AG20443 (cell line): ENCODE results near the gene KCNA2.
A peak's percentile ranks its signal among the peaks of the same experiment; 100 is the strongest.

Experiments
- DNase-seq: peaks from one replicate; pipeline ENCODE4 v3.0.0; 2012; ENCODE audit warnings: low spot score, mixed read lengths

KCNA2 gene

DNA sequence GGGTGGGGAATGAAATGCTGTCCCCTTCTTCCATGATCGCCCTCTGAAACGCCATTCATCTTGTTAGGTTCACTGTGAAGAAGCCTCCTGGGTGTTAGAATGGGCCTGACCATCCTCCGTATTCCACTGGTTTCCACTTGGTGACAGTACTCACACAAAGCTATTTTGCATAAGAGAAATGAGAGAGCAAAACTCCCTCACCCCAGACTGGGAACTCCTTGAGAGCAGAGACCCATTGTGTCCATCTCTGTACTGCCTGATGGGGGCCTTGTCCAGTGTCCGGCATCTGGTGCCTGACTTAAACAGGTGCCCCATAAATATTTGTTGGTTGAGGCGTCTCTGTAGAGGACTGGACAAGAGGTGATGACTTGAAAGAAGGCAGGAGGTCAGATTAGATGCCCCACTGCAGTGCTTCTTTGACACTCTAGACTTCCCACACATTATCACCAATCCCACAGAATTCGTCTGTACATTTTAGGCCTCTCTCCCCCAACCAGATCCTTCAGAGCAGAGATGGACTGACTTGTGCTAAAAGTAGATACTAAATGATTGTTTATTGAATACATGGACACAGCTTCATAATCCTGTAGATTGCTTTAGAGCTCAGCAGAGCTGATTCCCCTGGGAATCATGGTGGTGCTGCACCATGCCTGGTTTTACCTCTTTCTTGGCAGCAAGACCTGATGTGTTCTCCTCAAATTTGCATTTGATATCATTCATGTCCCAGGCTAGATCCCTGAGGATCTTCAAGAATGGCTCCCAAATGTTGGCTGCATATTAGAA lies 22.4 kb upstream of the KCNA2 start:
- DNase-seq = no peak

DNA sequence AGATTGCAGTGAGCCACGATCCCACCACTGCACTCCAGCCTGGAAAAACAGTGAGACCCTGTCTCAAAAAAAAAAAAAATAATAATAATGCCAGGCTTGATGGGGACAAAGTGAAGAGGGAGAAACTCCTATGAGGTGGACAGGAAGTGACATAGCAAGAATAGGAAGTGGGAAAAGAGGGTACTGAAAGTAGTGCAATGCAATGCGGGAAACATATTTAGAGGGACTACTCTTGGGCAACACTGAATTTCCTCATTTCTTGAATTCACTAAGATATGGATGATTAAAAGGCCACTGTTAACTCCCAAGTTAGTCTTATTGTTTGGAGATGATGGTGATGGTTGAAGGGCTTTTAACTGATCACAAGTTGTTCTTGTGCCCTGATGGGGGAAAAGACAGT lies 21.6 kb upstream of the KCNA2 start:
- DNase-seq = no peak

DNA sequence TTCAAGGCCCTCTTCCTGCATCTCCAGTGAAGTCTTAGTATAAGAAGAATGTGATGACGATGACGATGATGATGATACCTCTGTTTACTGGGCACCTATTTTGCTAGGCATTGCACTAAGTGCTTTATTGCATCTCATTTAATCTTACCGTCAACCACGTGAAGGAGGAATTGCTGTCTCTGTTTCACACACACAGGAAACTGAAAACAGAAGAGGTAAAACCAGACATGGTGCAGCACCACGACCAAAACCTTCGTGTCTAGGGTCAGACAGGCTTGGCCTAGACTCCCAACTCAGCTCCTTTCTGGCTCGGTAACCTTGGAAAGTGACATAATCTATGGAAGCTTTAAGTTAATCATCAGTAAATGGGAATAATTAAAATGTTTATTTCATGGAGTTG lies 20.7 kb upstream of the KCNA2 start:
- no peak for DNase-seq

DNA sequence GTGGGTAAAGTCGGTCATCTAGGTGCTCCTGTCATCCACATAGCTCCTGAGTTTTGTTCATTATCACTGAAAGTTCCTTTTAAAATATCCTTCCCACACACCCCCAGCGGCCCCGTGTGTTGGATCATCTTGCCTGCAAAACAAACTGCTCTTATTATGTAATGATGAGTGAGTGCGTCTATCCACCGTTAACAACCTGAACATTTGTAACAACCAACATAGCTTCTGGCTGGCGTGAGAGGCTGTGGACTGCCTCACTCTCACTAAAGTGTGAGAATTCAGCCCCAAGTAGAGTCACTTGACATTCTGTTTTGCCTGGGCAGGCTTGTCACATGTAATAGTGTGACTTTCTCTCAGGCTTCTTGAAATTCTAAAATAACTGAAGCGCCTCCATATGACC lies 14.5 kb upstream of the KCNA2 start:
- DNase-seq = no peak

DNA sequence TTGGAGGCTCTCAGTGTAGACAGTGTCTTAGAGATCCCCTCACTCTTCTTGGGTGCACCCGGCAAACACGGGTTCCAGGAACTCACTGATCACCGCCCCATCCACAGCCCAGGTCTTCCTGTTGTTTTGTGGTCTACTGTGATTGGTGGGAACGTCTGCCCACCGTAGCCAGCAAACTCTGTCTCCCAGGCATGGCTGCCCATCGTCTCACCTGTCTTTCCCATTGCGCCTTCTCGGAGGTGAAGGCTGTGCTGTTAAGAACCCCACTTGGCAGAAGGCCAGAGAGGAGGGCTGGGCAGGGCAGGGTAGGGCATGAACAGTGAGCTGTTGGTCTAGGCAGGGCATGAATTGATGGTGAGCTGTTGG lies 14.1 kb upstream of the KCNA2 start:
- no peak for DNase-seq

DNA sequence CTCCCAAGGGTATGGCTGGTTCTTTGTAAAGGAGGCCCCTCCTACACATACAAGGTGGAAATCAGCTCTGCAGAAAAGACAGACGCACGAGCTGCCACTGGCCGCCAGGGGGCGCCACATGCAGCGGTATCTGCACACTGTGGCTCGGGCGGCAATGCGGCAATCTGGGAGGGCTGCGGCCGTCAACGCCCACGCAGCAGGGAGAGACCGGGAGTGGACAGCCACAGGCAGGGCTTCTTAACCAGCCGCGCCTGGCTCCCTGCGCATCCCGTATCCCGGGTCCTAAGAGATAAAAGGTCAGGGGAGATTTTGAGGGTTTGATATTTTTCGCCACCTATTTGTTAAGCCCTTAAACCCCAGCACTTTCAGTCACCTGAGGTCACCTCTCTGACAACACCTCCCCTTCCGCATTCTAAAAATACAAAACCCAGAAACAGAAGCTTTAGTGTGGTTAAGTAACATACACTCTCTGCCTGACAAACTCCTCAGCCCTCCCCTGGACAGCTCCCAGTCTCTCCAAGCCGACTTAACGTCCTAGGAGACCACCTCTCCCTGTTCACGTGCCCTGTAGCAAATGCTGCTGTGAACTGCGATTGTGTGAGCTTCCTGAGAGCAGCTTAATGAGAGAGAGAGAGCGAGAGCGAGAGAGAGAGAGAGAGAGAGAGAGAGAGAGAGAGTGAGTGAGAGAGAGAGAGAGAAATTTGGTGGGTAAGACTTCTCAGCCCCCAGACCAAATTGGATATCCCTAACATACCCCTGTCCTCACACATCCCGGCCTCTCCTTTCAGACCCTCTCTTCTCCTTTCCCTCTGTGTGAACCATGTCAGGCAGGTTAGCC lies 13.5 kb upstream of the KCNA2 start:
- peak; percentile 89 for DNase-seq

DNA sequence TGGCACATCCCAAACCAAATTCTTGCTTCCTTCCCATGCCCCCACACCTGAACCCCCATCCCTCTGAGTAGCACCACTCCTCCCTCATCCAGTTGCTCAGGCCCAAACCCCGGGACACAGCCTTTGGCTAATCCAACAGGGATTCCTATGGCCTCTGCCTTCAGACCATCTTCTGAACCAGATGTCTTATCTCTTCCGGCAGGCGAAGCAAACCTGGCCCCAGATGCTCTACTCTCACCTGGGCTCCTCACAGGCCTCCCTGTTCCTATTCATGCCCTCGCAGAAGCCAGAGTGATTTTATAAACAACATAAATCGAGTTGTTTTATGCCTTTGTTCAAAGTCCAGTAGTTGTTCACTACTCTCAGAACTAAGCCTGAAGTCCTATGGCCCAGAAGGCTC lies 12.5 kb upstream of the KCNA2 start:
- DNase-seq = no peak

DNA sequence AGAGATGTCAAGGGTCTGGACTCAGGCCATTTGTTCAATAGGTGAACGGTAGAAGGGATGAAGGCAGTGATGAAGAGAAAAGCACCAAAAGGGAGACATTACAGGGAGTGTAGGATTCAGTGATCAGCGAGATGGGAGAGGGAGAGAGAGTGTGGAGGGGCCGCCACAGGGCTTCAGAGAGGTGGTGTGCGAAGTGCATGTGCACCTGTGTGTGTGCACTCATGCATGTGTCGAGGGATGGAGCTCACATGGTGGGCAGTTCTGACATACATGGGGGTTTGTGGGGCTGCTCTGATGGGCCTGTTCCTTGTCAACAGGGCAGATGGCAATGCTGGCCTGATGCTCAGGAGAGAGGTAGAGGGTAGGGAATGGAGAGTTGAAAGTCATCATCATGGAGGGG lies 11.4 kb upstream of the KCNA2 start:
- DNase-seq = no peak

DNA sequence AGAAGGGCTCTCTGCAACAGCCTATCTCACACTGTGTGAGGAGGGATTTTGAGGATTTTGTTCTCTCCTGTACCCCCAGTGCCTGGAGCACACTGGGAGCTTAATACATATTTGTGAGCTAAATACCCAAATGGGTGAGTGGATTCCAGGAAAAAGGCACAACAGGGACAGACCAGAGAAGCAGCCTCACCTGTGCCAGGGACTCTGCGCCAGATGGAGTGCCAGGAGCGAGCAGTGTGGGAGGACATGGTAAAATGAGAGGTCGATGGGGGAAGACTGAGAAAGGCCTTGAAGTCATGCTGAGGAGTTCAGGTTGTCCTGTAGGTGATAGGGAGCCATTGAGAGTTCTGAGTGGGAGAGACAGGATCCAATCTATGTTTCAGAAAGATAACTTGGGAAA lies 11.0 kb upstream of the KCNA2 start:
- DNase-seq = no peak

DNA sequence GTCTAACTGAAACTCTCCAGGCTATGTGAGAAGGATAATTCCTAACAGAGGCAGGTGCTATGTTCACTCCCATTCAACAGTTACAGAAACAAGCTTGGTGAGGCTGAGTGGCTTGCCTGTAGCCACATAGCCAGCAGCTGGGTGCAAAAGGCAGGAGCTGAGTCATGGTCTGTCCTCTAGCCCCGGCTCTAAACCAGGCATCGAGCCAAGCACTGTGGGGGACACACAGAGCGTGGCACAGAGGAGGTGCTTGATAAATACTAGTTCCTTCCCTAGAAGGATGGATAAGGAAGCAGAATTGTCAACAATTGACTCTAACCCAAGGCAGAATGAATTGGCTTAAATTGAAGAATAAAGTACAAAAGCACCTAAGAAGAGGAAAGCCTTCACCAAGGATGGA lies 10.4 kb upstream of the KCNA2 start:
- no peak for DNase-seq

DNA sequence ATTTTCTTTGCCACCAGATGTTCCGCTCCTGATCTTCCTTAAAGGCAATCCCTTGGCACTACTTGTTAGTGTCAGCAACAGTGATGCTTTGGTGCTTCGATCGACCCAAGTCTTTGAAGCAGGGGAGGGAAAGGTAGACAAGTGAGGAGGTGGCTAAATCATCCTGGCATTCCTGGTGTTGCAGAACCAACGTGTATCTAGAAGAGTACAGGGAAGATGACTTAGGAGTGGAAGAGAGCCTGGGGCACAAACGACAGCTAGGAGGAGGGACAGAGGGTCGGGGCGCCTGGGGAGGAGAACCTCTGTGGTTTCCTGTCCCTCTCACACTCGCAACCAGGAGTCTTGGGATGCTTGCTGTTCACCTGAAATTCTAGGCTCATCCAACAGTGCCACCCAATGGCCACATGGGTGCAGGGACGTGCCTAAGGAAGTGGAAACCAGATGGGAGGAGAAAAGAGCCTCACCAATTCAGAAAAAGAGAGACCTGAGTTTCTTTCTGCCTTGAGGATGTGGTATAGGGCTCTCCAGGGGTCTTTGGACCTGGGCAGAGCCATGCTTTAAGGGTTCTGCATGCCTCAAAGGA lies 9.5 kb upstream of the KCNA2 start:
- DNase-seq = peak; percentile 71

DNA sequence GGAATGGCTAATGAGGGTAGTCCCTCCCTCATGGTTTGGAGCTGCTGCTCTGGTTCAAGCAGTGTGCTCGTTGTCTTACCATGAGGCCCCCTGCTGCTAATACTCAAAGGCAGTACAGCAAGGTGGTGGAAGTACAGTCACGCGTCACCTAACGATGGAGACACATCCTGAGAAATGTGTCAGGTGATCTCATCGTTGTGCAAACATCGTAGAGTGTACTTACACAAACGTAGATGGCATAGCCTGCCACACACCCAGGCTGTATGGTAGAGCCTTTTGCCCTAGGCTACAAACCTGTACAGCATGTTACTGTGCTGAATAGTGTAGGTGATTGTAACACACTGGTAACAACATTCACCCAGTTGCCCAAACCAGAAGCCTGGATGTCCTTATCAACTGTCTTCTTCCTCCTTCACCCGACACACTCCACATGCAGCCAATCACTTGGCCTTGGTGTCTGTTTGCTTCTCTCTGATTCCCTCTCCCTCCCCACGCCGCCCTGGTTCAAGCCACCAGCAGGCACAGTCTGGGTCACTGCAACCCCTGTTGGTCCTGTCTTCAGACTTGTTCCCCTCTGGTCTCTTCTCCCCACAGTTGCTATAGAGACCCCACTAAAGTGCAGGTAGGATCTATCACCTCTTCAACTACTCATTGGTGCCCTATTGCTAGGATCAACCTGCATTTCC lies 6.0 kb upstream of the KCNA2 start:
- DNase-seq = no peak

DNA sequence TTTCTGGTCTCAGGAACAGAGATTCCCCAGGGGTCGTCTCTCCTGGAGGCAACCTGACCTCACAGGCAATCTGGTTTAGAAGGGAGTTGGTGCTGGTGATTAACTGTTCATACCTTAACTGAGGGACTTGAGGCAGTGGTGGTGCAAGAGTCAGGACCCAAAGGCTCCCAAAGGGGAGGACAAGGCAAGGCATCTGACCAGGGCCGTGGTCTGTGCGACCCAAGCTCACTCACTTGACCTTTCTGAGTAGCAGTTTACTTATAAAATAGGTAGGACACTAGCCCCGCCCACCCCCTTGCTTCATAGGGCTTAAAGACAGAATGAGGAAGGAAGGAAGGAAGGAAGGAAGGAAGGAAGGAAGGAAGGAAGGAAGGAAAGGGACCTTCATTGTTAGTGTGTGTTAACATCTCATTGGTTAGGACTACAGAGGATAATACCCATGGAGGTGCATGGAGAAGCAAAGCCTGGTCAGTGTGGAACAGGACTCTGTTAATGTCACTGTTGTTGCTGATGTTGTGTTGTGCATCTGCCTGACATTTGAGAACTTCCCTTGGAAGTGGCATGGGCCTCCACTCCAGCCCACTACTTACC lies 4.6 kb upstream of the KCNA2 start:
- DNase-seq = no peak

DNA sequence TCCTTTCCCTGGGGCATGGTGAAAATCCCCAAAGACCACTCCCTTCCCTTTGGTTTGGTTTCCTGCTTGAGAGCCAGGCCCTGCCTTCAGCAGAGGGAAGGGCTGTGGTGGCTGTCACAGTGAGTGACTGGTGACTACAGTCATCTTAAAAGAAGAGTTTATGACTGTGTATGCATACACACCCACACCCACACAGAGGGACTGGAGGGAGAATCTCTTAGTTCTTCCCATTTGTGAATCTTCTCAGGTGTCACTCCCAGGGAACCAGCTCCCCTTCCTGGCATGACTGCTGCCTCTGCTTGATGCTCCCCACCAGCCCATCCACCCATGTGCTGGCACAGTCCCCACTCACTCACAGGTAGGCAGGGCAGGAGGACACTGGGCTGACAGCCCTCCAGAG lies 3.9 kb upstream of the KCNA2 start:
- DNase-seq = no peak

DNA sequence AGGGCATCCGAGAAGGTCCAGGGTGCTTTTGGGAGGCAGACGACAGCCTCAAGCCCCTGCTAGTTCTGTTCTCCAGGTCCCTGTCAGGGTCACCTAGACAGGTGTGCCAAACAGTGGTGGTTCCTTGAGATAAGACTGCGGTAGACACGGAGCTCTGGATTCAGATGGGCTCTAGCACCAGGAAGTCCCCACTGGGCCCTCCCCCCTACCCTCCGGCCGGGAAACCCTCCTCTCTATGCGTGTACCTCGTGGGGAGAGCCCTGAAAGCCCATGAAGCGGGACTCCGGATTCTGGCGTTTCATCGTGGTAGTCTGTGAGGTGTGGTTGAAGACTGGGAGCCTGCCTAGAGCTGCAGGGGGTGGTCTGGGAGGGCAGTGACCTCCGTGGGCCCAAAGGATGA lies 2.1 kb upstream of the KCNA2 start:
- DNase-seq = no peak

DNA sequence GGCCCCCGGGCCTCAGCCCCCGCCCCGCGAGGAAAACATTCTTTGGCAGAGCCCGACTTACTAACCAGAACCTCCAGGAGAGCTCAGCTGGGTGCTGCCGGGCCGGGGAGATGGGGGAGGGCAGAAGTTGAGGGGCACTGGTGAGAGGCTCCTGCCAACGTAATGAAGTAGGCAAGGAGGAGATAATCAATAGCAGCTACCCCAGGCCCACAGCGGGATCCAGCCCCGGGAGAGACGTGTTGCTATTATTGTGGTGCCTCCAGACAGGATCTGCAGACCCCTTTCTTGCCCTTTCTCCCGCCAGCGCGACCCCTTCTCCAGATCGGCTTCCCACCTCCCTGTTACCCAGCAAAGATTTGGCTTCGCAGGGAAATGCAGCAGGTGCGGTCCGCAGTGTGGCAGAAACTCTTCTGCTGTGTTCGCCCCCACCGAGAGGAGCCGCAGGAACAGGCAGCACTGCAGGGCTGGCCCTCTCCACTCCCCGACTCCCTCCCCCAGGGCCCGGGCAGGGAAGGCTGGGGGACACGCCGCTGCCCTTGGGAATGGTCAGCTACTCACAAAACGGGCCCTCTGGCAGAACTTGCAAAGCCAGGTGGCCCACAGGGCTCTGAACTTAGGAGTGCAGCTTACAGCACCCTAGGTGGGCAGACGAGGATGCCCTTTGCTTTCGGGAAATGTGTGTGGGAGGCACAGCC lies 1.5 kb upstream of the KCNA2 start:
- no peak for DNase-seq

DNA sequence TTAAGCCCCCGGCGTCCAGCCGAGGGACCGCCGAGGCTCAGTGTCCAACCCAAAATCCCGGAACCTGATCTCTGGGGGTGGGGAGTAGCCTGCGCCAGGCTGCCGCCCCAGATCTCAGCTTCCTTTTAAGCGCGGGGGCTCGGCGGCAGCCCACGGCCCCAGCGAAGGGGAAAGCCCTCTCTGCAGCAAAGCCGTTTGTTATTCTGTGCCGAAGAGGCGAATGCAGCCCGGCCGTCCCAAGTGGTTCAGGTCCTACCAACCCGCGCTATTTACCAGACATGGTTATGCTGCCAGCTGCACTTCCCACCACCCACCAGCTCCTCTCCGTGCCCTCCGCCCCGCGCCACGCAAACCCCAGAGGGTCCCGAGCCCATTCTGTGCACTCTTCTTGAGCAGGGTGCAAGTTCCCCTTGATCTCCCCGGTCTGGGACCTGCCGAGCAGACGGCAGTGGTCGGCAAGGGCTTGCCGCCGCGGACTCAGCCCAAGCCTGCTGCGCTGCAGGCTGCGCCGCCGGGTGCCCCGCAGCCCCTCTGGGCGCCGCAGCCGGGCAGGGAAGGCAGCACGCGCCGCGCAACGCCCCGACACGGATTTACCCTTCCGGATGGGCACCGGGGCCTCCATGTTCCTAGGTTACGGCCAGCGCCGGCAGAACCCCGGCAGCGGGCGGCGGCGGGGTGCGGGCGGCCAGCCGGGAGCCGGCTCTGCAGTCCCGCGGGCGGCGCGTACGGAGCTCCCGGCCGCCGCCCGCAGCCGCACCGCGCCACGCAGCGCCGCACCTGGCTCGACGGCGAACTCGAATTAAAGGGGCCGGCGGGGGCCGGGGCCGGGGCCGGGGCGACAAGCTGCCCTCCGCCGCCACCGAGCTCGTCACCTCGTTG lies 738 bp upstream of the KCNA2 start:
- peak; percentile 39 for DNase-seq

DNA sequence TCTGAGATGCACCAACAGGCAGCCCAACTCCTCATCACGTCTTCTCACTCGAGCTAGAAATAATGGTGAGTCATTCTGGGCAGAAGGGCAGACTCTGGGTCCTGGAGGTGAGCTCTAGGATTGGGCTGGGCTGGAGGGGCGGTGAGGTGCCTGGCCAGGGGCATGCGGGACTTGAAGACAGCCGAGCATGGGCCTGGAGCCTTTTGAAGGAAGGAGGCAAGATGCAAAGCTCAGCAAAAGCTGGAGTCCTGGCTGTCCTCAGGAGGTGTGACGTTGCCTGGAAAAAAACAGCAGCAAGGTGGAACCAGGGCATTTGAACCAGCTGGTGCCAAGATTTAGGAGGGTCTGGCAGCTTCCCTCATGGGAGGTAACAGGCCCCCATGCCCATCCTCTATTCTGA lies 712 bp downstream of the KCNA2 start:
- DNase-seq = no peak

DNA sequence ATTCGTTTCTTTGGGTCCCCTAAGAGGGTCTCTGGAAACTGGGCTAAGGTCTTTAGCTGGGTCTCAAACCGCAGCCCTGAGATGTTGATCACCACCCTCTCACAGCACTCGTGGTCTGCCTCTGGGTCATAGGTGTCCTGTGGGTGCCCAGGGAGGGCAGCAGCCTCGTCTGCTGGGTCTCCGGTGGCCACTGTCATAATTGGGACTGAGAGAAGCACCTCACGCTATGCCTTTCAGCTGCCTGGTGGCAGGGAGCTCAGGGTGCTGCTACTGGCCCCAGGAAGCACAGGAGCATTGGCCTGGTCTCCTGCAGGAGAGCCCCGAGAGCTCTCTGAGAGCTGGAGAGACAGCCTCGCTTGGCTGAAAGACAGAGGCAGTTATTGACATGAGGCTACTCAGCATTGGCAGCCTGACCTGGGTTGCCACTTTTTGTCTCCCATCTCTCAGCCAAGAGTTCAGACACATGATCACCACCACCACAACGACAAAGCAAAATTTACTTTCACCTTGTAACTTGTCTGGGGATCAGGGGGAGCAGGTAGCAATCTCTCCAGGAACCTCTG lies 1.5 kb downstream of the KCNA2 start:
- no peak for DNase-seq

DNA sequence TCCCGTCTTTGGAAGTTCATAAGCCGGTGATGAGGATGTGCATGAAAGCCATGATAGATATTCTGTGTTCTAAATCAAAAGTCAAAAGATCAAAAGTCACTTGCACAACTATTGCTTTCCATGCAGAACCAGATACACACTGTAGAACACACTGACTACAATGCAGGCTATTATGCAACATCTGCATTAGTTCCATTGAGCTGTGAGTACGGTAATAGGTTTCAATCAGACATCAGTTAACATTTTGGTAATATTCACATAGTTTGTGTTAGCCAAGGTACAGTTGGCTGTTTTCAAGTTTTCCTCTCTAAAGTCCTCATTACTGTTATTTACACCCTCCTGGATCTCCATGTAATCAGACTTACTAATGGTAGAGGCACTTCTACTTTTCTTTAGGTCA lies 3.1 kb downstream of the KCNA2 start:
- no peak for DNase-seq
